ENCODE results near the gene OR10D3. TPM values are rescaled to one million over a fixed set of nuclear protein-coding genes. Genes with fewer than 3 reads are reported as not detected.

OR10D3 gene
- total RNA-seq, 3 donors from 2014 or later (not counting 1 experiment from before 2014, with no cell fraction given), result not detected

DNA sequence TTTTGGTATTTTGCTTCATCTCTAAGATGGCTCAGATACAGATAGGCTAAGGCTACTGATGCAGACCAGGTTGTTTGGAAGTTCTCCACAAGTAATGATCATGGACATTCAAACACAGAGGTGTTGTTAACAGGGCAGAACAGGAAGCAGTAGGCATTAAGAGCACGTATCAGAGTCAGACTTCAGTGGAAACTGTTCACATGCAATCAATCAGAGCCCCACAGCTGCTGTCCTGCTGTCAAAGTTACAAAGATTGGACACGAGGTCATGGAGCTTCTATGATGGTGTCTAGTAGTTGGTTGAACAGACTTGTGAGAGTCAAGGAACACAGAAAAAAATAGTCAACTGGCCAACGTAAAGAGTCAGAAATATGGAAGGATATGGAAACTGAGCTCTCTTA lies 19.8 kb downstream of the OR10D3 start:
- H3K27ac ChIP-seq (ENCODE audit: low read length), result no peak overlapping the region
- Mint-ChIP-seq H3K36me3 (no peaks in the 10 kb centered on the region), H3K27me3 (ENCODE audit: low read depth in 2 of 2) (peaks cover 0 to 6% of the 10 kb centered on the region in 2 donors), H3K27ac (no peak overlapping the region), H3K4me1 (no peaks in the 10 kb centered on the region), H3K4me3 (no peak overlapping the region), H3K9me3 (no peaks in the 10 kb centered on the region)
- no peak for ATAC-seq
- no peak for DNase-seq
- no peaks in the 10 kb centered on the region for H3K27me3 ChIP-seq (ENCODE audit: control insufficient read depth, insufficient read depth, low read length)
- WGBS (ENCODE audit: insufficient coverage), result 73% methylated on average over 3 of the region's 3 CpGs
- TF ChIP-seq, protein P1, sequence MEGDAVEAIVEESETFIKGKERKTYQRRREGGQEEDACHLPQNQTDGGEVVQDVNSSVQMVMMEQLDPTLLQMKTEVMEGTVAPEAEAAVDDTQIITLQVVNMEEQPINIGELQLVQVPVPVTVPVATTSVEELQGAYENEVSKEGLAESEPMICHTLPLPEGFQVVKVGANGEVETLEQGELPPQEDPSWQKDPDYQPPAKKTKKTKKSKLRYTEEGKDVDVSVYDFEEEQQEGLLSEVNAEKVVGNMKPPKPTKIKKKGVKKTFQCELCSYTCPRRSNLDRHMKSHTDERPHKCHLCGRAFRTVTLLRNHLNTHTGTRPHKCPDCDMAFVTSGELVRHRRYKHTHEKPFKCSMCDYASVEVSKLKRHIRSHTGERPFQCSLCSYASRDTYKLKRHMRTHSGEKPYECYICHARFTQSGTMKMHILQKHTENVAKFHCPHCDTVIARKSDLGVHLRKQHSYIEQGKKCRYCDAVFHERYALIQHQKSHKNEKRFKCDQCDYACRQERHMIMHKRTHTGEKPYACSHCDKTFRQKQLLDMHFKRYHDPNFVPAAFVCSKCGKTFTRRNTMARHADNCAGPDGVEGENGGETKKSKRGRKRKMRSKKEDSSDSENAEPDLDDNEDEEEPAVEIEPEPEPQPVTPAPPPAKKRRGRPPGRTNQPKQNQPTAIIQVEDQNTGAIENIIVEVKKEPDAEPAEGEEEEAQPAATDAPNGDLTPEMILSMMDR (IDR thresholded peaks at IDR 0.05), result no peak
- H3K9me3 ChIP-seq (ENCODE audit: control insufficient read depth, insufficient read depth, low read length), result no peaks in the 10 kb centered on the region
- H3K4me3 ChIP-seq (ENCODE audit: low read length), result no peak overlapping the region
- intact Hi-C loops (cut with micrococcal nuclease), result no loop called here
- no peaks in the 10 kb centered on the region for H3K4me1 ChIP-seq (ENCODE audit: control insufficient read depth, insufficient read depth, low read length)
- H3K36me3 ChIP-seq (ENCODE audit: control insufficient read depth, insufficient read depth, low read length), result no peaks in the 10 kb centered on the region

DNA sequence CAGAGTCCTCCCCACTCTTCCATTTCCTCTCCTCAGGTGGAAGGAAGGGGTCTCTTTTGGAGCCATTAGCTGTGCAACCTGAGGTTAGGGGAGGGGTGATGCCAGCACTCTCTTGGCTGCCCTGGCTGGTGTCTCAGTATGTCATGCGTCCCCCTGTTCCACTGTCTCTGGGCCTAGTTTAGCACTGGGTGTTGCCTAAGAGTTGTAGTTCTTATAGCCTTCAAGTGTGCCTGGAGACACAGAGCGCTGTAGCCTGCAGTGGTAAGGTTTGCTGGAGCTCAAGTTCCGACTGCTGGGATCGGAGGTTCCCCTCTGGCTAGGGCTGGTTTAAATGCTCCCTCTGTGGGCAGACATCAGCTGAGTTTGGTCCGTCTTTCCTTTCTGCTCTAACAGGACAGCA lies 20.9 kb downstream of the OR10D3 start:
- Mint-ChIP-seq H3K4me3 (no peak overlapping the region), H3K27me3 (ENCODE audit: low read depth in 2 of 2) (peaks cover 0 to 4% of the 10 kb centered on the region in 2 donors), H3K4me1 (no peaks in the 10 kb centered on the region), H3K36me3 (no peaks in the 10 kb centered on the region), H3K27ac (no peak overlapping the region), H3K9me3 (no peaks in the 10 kb centered on the region)
- 83% methylated on average over 5 of the region's 5 CpGs for WGBS (ENCODE audit: insufficient coverage)
- DNase-seq, result no peak
- intact Hi-C loops (cut with micrococcal nuclease), result no loop called here
- TF ChIP-seq, protein P1 (IDR thresholded peaks at IDR 0.05), result no peak
- no peak for ATAC-seq
- Histone ChIP-seq H3K27me3 (ENCODE audit: control insufficient read depth, insufficient read depth, low read length) (no peaks in the 10 kb centered on the region), H3K4me1 (ENCODE audit: control insufficient read depth, insufficient read depth, low read length) (no peaks in the 10 kb centered on the region), H3K36me3 (ENCODE audit: control insufficient read depth, insufficient read depth, low read length) (no peaks in the 10 kb centered on the region), H3K27ac (ENCODE audit: low read length) (no peak overlapping the region), H3K4me3 (ENCODE audit: low read length) (no peak overlapping the region), H3K9me3 (ENCODE audit: control insufficient read depth, insufficient read depth, low read length) (no peaks in the 10 kb centered on the region)

DNA sequence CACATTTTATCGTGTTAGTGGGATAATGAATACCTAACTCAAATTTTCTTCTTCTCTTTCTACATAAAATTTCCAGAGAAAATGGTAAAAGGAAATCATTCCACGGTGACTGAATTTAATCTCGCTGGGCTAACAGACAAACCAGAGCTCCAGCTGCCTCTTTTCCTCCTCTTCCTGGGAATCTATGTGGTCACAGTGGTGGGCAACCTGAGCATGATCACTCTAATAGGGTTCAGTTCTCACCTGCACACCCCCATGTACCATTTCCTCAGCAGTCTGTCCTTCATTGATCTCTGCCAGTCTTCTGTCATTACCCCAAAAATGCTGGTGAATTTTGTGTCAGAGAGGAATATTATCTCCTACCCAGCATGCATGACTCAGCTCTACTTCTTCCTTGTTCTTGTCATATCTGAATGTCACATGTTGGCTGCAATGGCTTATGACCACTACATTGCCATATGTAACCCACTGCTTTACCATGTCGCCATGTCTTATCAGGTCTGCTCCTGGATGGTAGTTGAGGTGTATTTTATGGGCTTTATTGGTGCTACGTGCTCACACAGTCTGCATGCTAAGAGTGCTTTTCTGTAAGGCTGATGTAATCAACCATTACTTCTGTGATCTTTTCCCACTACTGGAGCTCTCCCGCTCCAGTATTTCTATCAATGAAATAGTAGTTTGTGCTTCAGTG lies 24.1 kb downstream of the OR10D3 start:
- Mint-ChIP-seq H3K4me3 (no peak overlapping the region), H3K27ac (no peak overlapping the region), H3K36me3 (no peaks in the 10 kb centered on the region), H3K9me3 (no peaks in the 10 kb centered on the region), H3K27me3 (ENCODE audit: low read depth in 2 of 2) (peaks cover 0 to 3% of the 10 kb centered on the region in 2 donors), H3K4me1 (no peaks in the 10 kb centered on the region)
- Histone ChIP-seq H3K4me3 (ENCODE audit: low read length) (no peak overlapping the region), H3K4me1 (ENCODE audit: control insufficient read depth, insufficient read depth, low read length) (no peaks in the 10 kb centered on the region), H3K9me3 (ENCODE audit: control insufficient read depth, insufficient read depth, low read length) (no peaks in the 10 kb centered on the region), H3K27me3 (ENCODE audit: control insufficient read depth, insufficient read depth, low read length) (no peaks in the 10 kb centered on the region), H3K36me3 (ENCODE audit: control insufficient read depth, insufficient read depth, low read length) (no peaks in the 10 kb centered on the region), H3K27ac (ENCODE audit: low read length) (no peak overlapping the region)
- 70% methylated on average over 4 of the region's 6 CpGs for WGBS (ENCODE audit: insufficient coverage)
- DNase-seq, result no peak
- ATAC-seq, result peak in 1 of 3 donors; percentile 59
- intact Hi-C loops (cut with micrococcal nuclease), result no loop called here
- TF ChIP-seq, protein P1 (IDR thresholded peaks at IDR 0.05), result no peak

Data from natural killer cell (primary cell).